HUES64 (cell line): ENCODE data around the gene SPRN.

ENCODE experiments used
- H3K27ac ChIP-seq: 2 replicates; pipeline ENCODE4 v1.7.0; 2013; ENCODE audit warnings: low read depth, low read length, inconsistent platforms
- H3K27me3 ChIP-seq: 2 replicates; pipeline ENCODE4 v1.6.1; 2013; ENCODE audit warnings: mild to moderate bottlenecking, low read length; ENCODE audit not compliant: insufficient read depth
- H3K36me3 ChIP-seq: 2 replicates; pipeline ENCODE4 v1.6.1; 2013; ENCODE audit warnings: mild to moderate bottlenecking, low read length; ENCODE audit not compliant: insufficient read depth
- H3K4me1 ChIP-seq: 2 replicates; pipeline ENCODE4 v1.6.1; 2013; ENCODE audit warnings: mild to moderate bottlenecking, low read length, moderate library complexity; ENCODE audit not compliant: insufficient read depth
- H3K4me3 ChIP-seq: 2 replicates; pipeline ENCODE4 v1.5.1; 2013; ENCODE audit warnings: mild to moderate bottlenecking, low read length, moderate library complexity
- H3K9ac ChIP-seq: 2 replicates; pipeline ENCODE4 v1.6.1; 2013; ENCODE audit warnings: mild to moderate bottlenecking, low read depth, low read length
- H3K9me3 ChIP-seq: 2 replicates; pipeline ENCODE4 v1.6.1; 2013; ENCODE audit warnings: low read depth, low read length; ENCODE audit not compliant: insufficient read depth
- WGBS: fragments of 150-250, 120-280 bp; methylation state at CpG from one replicate; pipeline ENCODE4 v1.1.7; 2013; ENCODE audit warnings: missing lambda C conversion rate; 5-methylcytosine and 5-hydroxymethylcytosine counted together

The SPRN gene

DNA sequence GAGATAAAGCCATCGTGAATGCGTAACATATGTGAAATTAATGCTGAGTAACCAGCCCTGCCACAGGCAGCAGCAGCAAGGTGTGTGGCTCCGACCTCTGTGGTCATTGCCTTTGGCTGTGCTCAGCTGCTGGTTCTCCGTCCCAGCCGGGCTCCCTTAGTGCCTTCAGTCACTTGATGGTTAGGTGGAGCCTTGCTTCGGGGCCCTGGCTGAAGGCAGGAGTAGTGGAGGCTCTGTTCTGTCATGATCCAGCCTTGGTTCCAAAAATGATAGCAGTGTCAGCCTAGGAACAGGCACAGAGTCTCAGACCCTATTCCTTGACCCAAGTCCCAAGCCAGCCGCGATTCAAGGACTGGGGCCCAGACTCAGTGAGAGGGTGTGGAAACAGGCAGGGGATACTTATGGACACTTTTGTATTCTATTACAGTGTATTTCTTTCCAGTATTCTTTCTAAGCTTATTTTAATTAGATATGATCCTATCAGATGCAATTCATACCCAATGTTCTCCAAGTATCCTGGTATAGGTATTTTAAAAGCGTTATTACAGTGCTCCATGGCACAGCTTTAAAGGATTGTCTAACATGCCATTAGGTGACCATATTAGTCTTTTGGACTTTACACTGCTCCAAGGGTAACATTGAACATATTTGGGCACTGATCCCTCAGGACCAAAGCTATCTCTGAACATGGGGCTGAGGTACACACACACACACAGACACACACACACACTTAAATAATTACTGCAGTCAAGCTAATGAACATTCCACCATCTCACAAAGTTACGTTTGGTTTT, 38.3 kb upstream of the SPRN start:
- H3K36me3 ChIP-seq: no peaks in the 10 kb centered on the region
- 87% methylated on average over 10 of the region's 10 CpGs for WGBS
- no peaks in the 10 kb centered on the region for H3K4me1 ChIP-seq

DNA sequence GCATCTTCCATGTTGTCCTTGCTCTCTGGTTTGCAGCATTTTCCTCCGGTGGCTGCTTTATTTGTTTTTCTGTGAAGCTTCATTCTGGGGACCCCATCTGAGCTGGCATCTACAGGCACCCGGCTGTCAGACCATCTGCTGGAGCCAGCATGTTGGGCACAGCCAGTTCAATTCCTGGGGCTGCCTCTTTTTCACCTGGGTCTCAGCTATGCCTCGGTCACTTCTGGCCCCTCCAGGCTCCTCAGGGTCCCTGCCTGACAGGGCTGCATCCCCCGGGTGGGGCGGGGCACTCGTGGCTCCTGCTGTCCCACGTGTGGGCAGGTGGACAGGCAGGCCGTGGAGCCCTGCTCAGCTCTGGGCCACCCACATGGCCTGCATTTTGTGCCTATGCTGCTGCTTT, 37.4 kb upstream of the SPRN start:
- H3K9me3 ChIP-seq: peaks cover 71% of the 10 kb centered on the region
- no peak overlapping the region for H3K27ac ChIP-seq
- WGBS: 75% methylated on average over 8 of the region's 8 CpGs
- H3K27me3 ChIP-seq: no peaks in the 10 kb centered on the region
- no peaks in the 10 kb centered on the region for H3K4me1 ChIP-seq
- H3K9ac ChIP-seq: no peak overlapping the region
- H3K4me3 ChIP-seq: no peak overlapping the region
- no peaks in the 10 kb centered on the region for H3K36me3 ChIP-seq

More for the DNA sequence above, 38.3 kb upstream of the SPRN start:
- Histone ChIP-seq H3K27ac (no peak overlapping the region), H3K4me3 (no peak overlapping the region), H3K9ac (no peak overlapping the region), H3K27me3 (no peaks in the 10 kb centered on the region), H3K9me3 (peaks cover 71% of the 10 kb centered on the region)

DNA sequence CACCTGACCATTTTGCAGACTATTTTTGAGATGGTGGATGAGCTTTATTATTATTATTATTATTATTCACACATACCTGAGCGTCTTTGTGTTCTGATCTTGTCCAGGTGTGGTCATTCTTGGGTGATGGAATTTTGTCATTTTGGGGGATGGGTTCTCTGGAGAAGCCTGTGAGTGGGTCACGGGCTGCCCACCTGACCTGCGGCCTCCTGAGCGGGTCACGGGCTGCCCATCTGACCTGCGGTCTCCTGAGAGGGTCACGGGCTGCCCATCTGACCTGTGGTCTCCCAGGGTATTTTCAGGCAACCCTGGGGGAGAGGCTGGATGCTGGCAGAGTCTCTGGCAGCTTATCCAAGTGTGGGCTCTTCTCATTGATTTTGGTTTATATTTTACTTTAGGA, 36.6 kb upstream of the SPRN start:
- Histone ChIP-seq H3K4me1 (no peaks in the 10 kb centered on the region), H3K36me3 (no peaks in the 10 kb centered on the region), H3K27me3 (no peaks in the 10 kb centered on the region), H3K27ac (no peak overlapping the region), H3K9me3 (peaks cover 71% of the 10 kb centered on the region), H3K9ac (no peak overlapping the region), H3K4me3 (no peak overlapping the region)
- WGBS: 86% methylated on average over 7 of the region's 7 CpGs

DNA sequence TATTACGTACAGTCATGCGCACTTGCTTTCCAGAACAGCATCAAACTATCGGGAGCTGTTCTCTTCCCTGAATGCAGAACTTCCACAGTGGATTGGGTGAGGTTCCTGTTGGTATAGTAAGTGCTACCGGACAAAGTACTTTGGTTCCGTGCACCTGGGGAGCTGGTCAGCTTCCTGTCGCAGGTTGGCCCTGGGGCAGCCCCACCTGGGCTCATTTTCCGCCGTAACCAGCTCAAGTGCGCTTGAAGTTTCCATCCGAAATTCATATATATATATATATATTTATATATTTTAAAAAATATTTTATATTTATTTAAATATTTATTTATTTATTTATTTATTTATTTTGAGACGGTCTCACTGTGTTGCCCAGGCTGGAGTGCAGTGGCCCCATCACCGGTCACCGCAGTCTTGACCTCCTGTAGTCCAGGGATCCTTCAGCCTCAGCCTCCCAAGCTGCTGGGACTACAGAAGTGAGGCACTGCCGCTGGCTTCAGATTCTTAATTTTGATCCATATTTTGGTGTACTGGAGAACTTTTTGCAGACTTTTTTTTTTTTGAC, 35.9 kb upstream of the SPRN start:
- Histone ChIP-seq H3K36me3 (no peaks in the 10 kb centered on the region), H3K9me3 (peaks cover 72% of the 10 kb centered on the region), H3K27ac (no peak overlapping the region), H3K9ac (no peak overlapping the region), H3K4me3 (no peak overlapping the region), H3K27me3 (no peaks in the 10 kb centered on the region), H3K4me1 (no peaks in the 10 kb centered on the region)
- 94% methylated on average over 12 of the region's 14 CpGs for WGBS

DNA sequence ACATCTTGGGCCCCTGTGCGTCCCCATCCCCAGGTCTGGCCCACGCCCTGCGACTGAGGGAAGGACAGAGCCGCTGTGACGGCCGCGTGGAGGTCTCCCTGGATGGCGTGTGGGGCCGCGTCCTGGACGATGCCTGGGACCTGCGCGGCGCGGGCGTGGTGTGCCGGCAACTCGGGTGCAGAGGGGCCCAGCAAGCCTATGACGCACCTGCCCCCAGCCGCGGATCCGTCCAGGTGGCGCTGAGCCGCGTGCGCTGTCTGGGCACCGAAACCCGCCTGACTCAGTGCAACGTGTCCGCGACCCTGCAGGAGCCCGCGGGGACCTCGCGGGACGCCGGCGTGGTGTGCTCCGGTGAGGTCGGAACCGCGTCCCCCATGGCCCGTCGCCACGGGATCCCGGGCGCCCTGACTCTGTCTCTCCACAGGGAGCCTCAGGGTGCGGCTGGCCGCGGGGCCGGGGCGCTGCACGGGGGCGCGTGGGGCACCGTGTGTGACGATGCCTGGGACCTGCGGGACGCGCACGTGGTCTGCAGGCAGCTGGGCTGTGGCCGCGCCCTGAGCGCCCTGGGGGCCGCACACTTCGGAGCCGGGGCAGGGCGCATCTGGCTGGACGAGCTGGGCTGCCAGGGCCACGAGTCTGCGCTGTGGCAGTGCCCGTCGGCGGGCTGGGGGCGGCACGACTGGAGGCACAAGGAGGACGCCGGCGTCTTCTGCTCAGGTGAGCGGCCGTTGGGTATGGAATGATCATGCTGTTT, 35.2 kb upstream of the SPRN start:
- H3K36me3 ChIP-seq: no peaks in the 10 kb centered on the region
- H3K9ac ChIP-seq: no peak overlapping the region
- H3K27ac ChIP-seq: no peak overlapping the region
- peaks cover 79% of the 10 kb centered on the region for H3K9me3 ChIP-seq
- H3K4me1 ChIP-seq: no peaks in the 10 kb centered on the region
- 94% methylated on average over 81 of the region's 81 CpGs for WGBS
- H3K4me3 ChIP-seq: no peak overlapping the region
- H3K27me3 ChIP-seq: no peaks in the 10 kb centered on the region

DNA sequence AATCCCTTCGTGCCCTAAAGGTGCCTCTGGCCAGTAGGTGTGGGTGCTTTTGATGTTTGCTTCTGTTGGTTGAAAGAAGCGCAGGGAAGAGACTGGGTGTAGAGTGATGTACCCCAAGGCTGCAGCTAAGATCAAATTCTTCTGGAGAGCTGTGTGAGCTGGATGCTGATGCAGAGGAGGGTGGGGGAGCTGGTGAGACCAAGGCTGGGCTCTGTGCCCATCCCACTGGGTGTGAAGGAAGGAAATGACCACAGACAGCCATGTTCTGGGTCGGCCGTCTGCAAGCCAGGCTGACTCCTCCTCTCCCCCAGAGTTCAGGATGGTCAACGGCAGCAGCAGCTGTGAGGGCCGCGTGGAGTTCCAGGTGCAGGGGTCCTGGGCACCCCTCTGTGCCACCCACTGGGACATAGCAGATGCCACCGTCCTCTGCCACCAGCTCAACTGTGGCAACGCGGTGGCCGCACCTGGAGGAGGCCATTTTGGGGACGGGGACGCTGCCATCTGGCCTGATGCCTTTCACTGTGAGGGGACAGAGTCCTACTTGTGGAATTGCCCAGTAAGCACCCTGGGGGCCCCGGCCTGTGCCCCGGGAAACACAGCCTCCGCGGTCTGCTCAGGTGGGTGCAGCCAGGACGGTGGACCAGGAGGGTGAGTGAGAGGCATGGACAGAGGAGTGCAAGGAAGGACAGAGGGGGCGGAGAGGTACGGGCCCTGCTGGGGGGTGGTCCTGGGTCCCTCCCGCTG, 34.5 kb upstream of the SPRN start:
- H3K9me3 ChIP-seq: peaks cover 85% of the 10 kb centered on the region

DNA sequence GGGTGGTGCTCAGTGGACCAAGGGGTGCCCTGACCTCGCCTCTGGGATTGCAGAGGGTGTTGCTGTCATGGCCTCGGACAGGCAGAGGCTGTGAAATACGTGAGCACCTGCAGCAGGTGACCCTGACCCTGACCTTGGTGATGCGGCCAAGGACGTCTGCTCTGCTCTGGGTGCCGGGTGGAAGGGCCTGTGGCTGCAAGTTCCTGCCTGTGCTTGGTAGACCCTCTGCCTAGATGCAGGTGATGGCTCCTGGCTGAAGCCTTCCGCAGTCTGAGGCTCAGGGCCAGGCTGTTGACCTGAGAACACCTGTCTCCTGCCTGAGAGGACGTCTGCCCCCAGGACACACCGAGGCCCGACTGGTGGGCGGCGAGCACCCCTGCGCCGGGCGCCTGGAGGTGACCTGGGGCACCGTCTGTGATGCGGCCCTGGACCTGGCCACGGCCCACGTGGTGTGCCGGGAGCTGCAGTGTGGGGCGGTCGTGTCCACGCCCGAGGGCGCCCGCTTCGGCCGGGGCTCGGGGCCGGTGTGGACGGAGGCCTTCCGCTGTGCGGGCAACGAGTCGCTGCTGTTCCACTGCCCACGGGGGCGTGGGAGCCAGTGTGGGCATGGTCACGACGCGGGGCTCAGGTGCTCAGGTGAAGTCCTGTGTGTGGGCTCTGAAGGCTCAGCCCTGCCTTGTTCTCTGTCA, 33.7 kb upstream of the SPRN start:
- H3K9me3 ChIP-seq: peaks cover 85% of the 10 kb centered on the region

More for the DNA sequence above, 34.5 kb upstream of the SPRN start:
- H3K4me3 ChIP-seq: no peak overlapping the region
- H3K27me3 ChIP-seq: no peaks in the 10 kb centered on the region
- no peaks in the 10 kb centered on the region for H3K4me1 ChIP-seq
- 90% methylated on average over 21 of the region's 21 CpGs for WGBS
- H3K9ac ChIP-seq: no peak overlapping the region
- no peak overlapping the region for H3K27ac ChIP-seq
- H3K36me3 ChIP-seq: no peaks in the 10 kb centered on the region

DNA sequence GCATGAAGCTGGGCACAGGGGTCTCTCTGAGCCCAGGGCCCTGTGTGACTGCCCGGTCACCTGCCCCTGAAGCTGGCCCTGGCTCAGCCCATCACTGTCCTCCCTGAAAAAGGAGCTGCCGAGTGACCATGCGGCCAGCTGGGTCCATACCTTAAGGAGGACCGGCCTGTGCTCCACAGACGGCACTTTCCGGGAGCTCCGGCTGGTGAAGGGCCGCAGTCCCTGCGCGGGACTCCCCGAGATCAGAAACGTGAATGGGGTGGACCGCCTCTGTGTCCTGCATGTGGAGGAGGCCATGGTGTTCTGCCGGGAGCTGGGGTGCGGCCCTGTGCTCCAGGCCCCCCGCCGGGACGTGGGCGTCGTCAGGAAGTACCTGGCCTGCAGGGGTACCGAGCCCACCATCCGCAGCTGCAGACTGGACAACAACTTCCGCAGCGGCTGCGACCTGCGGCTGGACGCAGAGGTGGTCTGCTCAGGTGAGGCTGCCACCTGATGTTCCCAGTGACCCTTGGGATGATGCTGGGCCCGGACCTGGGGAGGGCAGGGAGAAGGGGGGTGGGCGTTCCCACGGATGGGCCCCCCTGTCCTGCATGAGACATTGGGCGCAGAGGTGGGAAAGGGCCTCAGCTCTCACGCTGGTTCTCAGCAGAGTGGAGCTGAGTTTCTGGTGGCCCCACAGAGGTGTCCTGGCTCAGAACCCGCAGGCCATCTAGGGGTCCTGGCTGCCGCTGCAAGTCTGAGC, 32.8 kb upstream of the SPRN start:
- Histone ChIP-seq H3K27me3 (no peaks in the 10 kb centered on the region), H3K4me1 (no peaks in the 10 kb centered on the region), H3K9me3 (peaks cover 83% of the 10 kb centered on the region), H3K9ac (no peak overlapping the region), H3K4me3 (no peak overlapping the region), H3K36me3 (no peaks in the 10 kb centered on the region), H3K27ac (no peak overlapping the region)
- 87% methylated on average over 34 of the region's 34 CpGs for WGBS

More for the DNA sequence above, 33.7 kb upstream of the SPRN start:
- no peaks in the 10 kb centered on the region for H3K4me1 ChIP-seq
- H3K9ac ChIP-seq: no peak overlapping the region
- no peak overlapping the region for H3K4me3 ChIP-seq
- no peaks in the 10 kb centered on the region for H3K36me3 ChIP-seq
- H3K27ac ChIP-seq: no peak overlapping the region
- 87% methylated on average over 40 of the region's 40 CpGs for WGBS
- no peaks in the 10 kb centered on the region for H3K27me3 ChIP-seq

DNA sequence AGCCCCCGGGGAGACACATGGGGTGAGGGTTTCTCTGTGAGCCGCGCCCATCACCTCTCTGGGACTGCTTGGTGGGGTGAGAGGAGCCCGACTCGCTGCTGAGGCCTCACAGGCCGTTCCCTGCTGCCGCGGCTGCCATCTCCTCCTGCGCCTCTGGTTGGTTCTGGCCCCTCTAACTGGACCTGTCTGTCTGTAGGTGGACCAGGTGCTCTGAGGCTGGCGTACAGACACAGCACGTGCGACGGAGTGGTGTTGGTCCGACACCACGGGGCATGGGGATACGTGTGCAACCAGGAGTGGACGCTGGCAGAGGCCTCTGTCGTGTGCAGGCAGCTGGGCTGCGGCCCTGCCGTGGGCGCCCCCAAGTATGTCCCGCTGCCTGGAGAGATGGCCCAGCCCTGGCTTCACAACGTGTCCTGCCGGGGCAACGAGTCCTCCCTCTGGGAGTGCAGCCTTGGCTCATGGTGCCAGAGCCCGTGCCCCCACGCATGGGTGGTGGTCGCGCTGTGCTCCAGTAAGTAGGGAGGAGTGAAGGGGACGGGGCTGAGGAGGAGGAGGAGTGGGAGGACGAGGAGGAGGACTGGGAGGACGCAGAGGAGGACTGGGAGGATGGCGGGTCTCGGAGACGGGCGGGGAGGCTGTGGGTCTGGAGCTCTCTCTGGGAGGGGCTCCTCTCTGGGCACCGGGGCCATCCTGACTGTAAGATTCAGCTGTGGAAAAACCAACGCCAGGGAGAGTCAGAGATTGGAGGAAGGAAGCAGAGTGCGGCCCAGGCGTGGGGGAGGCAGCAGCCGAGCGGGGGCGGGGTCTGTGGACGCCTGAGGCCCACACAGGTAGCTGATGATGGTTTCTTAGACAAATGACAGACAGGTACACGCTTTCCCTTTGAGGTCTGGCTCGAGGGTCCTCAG, 31.9 kb upstream of the SPRN start:
- peaks cover 75% of the 10 kb centered on the region for H3K9me3 ChIP-seq
- H3K36me3 ChIP-seq: no peaks in the 10 kb centered on the region
- no peak overlapping the region for H3K9ac ChIP-seq
- H3K4me1 ChIP-seq: no peaks in the 10 kb centered on the region
- no peak overlapping the region for H3K27ac ChIP-seq
- H3K27me3 ChIP-seq: no peaks in the 10 kb centered on the region
- 85% methylated on average over 46 of the region's 46 CpGs for WGBS
- H3K4me3 ChIP-seq: no peak overlapping the region
